GM21367 (cell line): ENCODE measurements around the gene CAVIN2.

Experiments
- ATAC-seq: cut with Tn5 transposase; IDR thresholded peaks from one replicate; pipeline ENCODE4 v1.9.1; 2021; ENCODE audit not compliant: unreplicated experiment

The CAVIN2 gene

DNA sequence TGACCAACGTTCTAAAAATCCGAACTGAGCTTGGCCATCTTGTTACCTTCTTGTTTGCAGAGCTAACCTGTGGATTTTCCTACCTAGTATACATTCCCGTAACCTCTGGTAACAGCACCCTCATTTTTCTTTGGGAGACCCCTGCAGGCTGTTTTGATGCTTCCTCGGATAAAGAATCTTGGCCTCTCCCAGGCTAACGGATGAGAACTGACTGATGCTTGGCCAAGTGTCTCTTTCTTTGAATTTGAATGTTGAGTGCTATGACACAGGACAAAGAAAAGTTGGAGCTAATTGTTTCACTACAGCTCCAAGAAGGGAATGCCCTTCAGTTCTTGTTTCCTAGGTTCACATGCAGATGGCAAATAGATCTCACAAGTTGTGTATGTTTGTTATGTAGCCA lies 19.3 kb upstream of the CAVIN2 start:
- ATAC-seq, result no peak

DNA sequence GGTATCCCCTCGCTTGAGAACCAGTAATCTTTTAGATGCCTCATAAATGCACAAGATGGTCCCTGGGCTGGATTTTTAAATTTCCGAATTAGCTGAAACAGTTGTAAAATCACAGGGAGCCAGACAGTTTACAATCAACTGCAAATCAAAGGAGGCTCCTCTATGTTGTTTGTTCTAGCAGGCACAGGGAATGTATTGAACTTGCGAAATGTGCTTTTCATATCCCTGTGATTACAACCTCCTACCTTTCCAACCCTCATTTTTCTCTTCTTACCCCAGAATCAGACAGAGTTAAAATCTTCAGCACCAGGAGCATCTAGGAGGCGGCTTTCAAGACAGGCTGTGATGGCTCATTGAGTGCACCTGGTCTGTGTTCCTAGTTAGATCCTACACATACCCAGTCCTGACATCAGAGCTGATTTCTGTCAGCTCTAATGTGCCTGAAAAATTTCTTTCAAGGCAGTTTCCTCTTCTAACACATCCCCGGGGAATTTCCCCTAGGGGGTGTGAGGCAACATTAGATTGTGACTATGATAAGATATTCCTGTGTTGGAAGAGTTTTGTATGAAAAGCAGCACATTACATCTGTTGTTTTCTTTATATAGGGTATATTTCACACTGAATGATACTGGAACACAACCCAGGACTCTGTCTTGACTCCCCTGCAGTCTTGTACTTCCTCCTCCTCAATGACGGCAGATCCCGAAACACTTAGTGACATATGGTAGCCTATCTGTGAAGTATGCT lies 17.9 kb upstream of the CAVIN2 start:
- no peak for ATAC-seq

DNA sequence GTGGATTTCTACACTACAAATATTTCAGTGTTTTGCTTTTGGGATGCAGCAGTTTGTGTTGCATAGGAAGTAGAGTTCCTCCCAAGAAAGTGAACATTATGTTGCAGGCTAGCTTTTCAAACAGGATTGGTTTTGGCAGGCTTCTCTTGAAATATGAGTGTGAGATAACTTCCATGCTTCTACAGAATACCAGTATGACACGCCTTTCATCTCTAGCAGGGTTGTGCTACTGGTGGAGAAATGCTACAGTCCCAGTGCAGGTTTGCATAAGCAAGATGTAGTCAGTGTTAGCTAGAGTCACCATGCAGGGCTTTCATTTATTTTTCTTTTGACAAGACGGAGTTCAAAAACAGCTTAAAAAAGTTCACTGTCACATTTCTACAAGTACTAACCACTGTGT lies 17.1 kb upstream of the CAVIN2 start:
- no peak for ATAC-seq

DNA sequence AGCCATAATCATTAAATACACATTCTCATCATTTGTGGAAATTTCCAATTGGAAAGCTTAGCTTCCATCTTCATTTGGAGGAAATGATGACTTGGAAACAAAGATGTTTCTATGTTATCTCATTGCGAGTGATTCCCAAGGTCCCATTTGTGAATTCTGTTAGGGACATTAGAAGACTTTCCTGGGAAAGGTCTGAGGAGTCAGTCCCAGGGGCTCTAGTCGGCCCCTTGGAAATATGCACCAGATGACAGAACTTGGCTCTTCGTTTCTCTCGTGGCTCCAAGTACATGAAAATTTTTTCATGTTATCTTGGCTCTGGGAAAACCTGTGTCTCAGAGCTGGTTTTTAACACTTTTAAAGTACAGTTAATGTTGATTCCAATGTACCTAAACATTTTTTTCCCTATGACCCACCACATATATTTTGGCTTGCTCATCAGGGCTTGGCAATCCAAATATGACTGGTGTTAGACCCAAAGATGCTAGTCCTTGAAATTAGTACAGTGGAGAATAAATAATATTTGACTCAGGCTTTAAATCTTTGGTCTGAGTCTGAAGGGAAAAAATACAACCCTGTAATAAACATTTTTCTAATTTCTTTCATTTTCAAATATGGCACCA lies 15.4 kb upstream of the CAVIN2 start:
- ATAC-seq, result no peak

DNA sequence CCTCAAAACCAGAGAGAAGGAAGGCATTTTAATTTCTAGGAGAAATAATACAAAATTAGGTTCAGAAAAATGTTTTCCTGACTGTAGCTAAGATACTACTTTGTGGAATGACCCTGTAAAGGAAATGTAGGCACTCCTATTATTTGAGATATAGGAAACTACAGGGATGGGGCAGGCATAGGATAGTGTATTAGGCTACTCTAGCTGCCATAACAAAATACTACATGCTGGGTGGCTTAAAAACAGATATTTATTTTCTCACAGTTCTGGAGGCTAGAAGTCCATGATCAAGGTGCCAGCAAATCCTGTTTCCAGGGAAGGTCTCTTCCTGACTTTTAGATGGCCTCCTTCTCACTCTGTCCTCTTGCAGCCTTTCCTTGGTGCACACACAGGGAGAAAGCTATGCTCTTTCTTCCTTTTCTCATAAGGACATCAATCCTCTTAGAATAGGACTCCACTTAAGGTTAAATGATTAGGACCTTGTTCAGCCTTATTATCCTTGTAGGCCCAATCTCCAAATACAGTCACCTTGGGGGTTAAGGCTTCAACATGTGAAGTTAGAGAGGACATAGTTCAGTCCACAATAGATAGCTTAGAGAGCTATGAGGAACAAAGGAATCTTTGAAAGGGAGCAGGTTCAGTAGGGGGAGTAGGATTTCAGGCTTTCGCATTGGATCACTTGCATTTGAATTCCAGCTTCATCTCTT lies 14.0 kb upstream of the CAVIN2 start:
- no peak for ATAC-seq

DNA sequence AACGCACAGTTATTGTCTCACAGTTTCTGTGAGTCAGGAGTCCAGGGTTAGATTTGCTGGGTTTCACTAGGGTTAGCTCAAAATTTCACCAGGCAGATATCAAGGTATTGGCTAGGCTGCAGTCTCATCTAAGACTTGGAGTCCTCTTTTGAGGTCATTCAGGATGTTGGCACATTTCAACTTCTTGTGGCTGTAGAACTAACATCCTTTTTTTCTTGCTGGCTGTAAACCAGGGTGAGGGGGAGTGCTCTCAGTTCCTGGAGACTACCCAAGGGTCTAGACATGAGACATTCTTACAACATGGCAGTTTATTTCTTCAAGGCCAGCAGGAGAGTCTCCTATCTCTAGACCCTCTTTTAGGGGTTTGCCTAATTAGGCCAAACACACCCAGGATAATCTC lies 12.8 kb upstream of the CAVIN2 start:
- ATAC-seq, result no peak

DNA sequence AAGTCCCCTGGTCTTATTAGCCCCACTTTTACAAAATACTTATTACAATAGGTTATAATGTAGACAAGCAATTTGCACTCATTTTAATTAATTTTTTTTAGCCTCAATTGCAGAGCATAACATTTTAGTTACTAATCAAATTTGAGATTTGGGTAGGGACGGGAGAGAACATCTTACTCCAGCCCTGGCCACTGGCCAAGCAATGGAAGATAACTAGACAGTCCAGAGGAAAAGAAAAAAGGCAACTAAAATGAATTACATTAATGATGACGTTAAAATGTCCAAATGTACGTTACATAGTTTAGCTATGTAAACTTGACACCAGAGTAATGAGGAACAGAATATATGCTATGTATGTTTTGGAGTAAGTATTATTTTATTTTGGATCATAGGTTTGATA lies 11.0 kb upstream of the CAVIN2 start:
- no peak for ATAC-seq

DNA sequence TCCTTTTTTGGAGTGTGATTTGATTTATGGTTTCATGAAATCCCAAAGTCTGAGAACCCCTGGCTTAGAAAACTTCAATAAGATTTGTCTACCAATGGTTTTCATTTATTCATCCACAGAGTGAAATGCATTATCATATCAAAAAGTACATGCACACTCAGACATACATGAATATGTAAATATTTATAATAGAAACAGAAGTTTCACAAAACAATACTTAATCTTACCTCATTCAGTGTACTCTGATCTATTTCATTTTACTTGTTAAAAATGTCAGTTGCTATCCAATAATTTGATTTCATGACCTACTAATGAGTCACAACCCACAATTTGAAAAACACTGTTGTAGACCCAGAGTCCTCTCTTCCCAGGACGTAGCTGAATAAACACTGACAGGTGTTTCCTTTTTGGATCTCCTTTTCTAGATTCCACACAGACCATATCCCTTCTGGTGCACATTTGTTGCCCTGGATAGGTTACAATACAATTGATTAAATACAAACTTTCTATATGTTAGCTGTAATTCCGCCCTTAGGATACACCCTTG lies 10.4 kb upstream of the CAVIN2 start:
- ATAC-seq, result no peak

DNA sequence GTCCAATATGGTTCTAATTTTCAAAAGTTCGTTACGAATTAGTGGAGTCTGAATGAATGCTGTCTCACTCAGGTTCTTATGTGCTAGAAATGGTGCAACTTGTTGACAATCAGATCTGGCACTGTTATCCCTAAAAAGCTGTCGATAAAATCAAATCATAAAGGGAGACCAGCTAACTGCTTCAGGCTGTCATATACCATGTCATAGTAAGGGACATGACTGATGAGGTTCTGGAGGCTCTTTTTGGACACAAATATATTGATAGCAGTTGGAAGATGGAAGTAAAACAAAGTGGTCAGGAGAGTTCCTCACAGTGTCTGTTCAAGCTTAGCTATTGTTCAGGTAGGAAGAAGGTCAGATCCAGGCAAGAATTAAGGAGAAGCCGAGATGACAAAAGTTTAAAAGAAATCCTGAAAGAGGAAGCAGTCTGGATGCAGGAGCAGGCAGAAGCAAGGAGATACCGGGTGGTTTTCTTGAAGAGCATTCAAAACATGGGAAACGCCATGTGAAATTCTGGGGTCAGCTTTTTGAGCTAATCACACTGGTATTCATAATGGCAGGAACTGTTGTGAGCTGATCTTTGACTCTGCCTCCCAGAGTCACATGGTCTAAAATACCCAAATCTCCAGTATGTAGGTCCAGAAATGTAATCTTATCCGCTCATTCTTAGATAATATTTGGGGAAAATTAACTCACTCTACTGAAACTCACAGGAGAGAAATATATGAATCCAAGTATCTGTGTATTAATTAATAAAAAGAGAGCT lies 9.4 kb upstream of the CAVIN2 start:
- no peak for ATAC-seq

DNA sequence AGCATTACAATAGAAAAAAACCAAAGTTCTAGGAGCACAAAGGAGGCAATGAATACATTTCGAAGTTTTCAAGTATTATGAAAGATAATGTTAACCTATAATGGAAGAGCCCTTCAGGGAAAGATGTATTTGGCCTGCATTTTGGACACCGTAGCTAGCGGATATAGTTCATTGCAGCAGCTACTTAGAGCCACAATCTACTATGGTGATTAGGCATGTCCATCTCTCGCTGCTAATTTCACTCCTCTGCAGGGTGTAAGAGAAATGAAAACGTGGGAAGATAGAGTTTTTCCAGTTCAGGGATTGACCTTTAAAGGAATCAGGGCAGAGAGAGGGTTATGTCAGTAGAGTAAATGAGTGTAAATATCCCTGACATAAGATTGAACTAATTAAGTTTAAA lies 8.5 kb upstream of the CAVIN2 start:
- ATAC-seq, result no peak

DNA sequence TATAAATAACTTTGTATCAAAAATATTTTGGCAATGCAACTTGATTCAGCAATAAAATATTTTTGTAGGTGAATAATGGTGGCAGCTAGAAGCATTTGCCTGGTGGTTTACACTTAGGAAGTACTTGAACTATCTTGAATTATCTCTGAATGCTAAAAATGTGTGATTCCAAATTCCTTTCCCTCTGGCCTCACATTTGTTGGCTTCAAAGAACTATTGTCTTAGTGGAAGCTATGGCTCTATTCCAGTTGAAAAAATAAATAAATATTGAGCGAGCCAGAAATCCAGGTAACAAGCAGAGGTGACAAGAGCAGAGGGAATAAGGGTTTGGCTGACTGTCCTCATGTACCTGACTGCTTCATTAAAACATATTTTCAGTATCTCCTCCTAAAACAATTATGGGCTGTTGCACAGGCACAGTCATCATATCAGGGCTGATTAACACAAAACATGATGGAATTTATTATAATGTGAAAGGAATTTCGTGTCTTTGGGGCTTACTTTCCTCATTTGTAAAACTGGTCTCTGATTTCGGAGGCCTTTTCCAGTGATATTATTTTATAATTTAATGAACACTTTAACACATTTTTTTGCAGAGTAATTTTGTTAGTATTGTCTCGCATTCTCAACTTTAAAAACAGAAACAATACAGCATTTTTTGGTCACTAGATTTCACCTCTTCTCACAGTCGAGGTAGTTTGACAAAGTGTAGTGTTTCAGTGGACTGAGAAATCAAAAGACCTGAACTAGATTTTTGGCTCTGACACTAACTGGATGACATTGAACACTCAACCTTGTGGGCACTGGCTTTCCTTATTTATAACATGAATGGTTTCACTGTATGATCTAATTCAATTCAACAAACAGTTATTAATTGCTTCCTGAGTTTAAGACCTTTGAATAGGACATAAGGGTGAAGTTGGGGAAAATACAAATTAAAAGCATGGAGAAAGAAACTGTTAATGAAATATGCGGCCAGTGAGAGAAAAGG lies 7.8 kb upstream of the CAVIN2 start:
- ATAC-seq, result no peak

DNA sequence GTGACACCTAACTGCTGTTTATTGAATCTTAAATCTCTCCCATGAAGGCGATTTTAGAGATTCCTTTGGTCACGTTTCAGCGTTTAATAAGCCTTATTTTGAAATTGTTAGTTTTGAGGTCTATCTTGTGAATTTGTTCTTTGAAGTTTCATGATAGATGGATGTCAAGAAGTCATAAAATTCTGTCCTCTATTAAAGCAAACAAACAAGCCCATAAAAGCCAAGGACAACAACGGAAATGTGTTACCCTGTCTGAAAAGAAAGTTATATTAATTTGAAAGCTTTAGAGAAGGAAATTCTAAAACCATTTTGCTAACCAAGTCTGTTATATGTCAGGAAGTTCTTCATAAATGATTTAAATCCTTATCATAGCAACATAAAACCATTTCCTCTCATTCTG lies 7.0 kb upstream of the CAVIN2 start:
- ATAC-seq, result no peak

DNA sequence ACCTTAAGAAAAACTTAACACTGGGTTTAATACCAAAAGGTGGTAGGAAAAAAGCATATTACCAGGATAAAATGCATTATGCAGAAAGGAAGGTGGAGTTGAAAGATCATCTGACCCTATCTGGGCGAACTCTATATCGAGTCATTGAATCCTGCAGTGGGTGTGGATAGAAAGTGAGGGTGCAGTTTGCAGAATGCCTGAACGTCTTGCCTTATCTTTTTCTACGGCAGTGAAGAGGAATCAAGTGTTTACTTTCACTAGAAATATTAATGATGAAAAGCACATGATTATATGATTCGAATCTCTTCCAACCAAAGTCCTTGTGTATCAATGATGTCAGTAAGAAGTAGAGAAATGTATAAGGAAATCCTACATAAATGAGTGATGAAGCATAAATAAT lies 4.3 kb upstream of the CAVIN2 start:
- ATAC-seq, result no peak

DNA sequence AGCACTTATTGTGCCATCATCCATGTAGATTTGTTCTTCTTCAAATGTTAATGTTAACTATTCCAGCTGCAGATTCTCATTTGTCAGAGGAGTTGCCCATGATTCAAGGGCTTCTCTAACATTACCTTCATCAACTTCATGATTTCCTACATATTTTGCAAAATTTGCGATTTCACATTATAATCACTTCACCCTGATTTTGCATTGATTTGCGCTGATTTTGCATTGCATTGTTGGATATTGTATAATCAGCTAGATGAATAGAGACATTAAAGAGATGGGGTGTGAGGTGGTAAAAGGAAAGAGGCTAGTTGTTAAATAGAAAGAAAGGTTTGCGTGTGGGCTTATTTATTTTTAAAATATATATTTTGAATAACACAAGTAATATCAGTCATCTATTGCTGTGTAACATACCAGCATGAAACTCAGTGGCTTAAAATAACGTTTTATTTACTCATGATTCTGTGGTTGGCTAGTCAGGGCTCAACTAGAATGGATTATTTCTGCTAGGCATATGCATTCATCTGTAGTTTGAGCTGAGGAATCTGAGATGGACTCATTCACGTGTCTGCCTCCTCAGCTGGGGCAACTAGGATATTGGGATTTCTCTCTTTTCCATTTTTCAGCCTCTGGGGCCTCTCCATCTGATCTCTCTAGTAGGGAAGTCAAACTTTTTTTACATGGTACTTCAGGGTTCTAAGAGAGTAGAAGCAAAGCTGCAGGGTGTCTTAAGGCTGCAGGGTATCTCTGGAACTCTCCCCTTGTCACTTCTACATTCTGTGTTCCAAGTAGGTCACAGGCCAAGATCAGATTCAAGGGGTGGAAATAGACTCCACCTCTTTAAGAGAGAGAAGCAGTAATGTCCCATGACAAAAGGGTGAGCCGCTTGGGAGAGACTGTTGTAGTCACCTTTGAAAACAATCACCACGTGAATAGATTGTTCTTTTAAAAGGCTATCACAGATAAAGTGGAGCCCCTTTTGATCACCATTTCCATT lies 2.2 kb upstream of the CAVIN2 start:
- ATAC-seq, result no peak

DNA sequence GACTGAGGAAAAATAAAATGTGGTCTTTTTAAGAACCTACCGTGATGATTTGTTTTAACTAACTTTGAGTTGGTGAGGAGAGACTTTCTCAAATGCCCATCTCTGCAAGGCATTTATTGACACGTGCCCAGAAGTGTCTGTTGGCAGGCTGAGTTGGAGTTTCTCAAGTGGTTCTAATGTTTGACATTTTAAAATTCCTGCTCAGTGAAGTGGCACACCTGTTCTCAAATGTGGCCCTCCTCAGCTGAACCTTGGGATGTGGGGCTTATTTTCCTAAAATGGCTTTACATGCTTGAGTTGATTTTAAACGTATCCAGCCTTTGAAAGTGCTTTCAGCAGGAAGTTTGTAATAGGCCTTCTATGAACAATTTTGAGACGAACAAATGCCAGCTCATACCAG lies 876 bp upstream of the CAVIN2 start:
- no peak for ATAC-seq

DNA sequence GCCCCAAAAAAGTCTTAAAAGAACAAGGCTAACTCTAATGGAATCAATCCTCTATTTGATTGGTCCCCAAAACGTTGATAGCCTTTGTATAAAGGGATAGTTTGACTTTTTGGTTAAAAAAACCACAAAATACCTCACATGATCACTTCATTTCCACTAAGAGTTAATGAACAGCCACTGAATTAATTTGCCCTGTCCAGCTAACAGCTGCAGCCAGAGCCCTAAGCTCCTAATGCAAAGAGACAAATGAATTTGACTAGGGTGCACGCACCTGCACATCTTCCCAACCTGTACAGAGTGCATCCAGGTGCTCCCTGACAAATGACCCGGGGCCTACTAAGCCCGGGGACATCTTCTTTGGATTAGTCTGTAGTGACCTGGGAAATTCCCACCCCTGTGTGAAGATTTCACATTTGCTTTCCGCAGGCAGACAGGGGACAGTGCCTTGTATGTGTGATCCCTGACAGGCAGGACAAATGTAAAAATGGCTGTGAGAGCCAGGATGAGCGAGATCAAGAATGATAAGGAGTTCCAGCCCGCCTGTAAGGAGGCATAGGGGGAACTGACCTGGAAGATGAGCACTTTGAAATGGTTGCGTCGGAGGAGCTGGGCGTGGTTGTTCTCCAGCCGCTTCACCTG lies 893 bp downstream of the CAVIN2 start:
- ATAC-seq, result no peak

DNA sequence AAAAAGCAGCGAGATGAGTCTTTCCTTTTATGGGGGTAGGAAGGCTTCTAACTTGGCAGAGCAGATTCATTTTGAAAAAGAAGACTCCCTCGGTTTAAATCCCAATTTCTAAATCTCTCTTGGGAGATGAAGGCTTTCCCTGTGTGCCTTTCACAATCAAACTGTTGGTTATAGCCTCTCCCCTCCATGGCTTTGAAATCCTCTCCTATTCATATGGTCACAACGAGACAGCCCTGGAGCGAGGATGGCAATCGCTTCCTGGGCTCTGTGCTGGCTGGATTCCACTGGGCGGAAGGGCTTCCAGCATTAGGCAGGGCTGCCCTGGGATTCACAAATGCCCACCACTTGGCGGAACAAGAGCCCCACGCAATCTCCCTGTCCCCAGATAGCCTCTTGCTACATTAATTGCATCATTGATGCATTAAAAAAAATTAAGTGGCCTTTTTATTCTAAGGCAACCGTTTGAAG lies 1.6 kb downstream of the CAVIN2 start:
- no peak for ATAC-seq

DNA sequence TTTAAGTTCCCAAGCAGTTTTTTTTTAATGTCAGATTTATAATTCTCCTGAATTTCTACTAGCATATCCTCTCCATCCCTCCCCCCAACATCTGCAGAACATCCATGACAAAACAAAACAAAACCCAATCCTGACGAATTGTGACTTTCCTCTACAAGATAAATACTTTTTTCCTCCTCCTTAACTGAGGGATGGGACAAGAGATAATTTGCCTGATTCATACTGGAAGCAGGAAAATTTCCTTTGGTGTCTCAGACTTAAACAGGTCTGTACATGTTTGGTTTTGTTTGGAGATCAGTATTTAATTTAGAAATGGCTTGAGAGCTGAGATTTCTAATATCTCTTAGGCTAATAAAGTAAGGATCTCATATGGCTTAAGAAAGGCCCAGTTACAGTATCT lies 2.2 kb downstream of the CAVIN2 start:
- no peak for ATAC-seq
